BE2C (cell line): ENCODE data around the gene PLCB1.

Experiments
- DNase-seq: peaks from one replicate; pipeline ENCODE4 v3.0.0-alpha.2; 2020
- H3K27me3 ChIP-seq: fragments of 250-450 bp; sonication (Bioruptor Pico); 2 replicates; pipeline ENCODE4 v1.5.1; 2020; ENCODE audit warnings: mild to moderate bottlenecking
- H3K36me3 ChIP-seq: fragments of 250-450 bp; sonication (Bioruptor Pico); 2 replicates; pipeline ENCODE4 v1.5.1; 2020; ENCODE audit warnings: mild to moderate bottlenecking
- H3K4me1 ChIP-seq: fragments of 250-450 bp; sonication (Bioruptor Pico); 2 replicates; pipeline ENCODE4 v1.5.1; 2020
- H3K4me3 ChIP-seq: 2 replicates; pipeline ENCODE4 v1.5.1; 2011; ENCODE audit warnings: low read depth, low read length
- H3K9me3 ChIP-seq: fragments of 250-450 bp; sonication (Bioruptor Pico); 2 replicates; pipeline ENCODE4 v1.5.1; 2020
- TF ChIP-seq, protein P1 (sequence below): IDR thresholded peaks from 2 replicates; pipeline ENCODE4 v1.5.1; 2012; ENCODE audit warnings: mild to moderate bottlenecking, low read depth, low read length

Gene PLCB1

DNA sequence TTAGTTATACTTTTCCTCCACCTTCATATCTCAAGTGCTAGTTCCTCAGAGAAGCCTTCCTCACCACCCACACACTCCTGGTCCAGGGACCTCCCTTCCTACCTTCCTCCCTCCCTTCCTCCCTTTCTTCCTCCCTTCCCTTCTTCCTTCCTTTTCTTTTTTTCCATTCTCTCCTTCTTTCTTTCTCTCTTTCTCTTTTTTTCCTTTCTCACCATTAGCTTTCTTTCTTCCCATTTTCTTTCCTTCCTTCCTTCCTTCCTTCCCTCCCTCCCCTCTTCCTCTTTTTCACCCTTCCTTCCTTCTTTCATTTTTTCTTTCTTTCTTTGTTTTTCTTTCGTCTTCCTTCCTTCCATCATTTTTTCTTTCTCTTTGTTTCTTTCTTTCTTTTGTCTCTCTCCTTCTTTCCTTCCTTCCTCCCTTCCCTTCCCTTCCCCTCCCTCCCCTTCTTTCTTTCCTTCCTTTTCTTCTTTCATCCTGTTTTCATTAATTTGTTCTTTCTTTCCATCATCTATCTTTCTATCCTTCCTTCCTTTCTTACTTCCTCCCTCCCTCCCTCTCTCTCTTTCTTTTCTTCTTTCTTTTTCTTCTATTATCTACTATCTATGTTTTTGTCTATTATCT lies 416.0 kb downstream of the PLCB1 start:
- TF ChIP-seq, protein P1, sequence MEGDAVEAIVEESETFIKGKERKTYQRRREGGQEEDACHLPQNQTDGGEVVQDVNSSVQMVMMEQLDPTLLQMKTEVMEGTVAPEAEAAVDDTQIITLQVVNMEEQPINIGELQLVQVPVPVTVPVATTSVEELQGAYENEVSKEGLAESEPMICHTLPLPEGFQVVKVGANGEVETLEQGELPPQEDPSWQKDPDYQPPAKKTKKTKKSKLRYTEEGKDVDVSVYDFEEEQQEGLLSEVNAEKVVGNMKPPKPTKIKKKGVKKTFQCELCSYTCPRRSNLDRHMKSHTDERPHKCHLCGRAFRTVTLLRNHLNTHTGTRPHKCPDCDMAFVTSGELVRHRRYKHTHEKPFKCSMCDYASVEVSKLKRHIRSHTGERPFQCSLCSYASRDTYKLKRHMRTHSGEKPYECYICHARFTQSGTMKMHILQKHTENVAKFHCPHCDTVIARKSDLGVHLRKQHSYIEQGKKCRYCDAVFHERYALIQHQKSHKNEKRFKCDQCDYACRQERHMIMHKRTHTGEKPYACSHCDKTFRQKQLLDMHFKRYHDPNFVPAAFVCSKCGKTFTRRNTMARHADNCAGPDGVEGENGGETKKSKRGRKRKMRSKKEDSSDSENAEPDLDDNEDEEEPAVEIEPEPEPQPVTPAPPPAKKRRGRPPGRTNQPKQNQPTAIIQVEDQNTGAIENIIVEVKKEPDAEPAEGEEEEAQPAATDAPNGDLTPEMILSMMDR = no peak
- H3K4me1 ChIP-seq = peaks cover 3% of the 10 kb centered on the region; the same call in 1 of the 2 replicates
- no peak for DNase-seq
- no peaks in the 10 kb centered on the region for H3K27me3 ChIP-seq
- no peaks in the 10 kb centered on the region for H3K36me3 ChIP-seq
- H3K9me3 ChIP-seq = no peaks in the 10 kb centered on the region
- H3K4me3 ChIP-seq = no peak overlapping the region

- TF ChIP-seq, protein P1 = no peak
- Histone ChIP-seq H3K36me3 (no peaks in the 10 kb centered on the region), H3K27me3 (no peaks in the 10 kb centered on the region), H3K4me1 (peaks cover 3% of the 10 kb centered on the region; the same call in 1 of the 2 replicates), H3K4me3 (no peak overlapping the region), H3K9me3 (no peaks in the 10 kb centered on the region)
- DNase-seq = no peak
Measured at GRCh38 chr20:8549192-8549591, 417.1 kb downstream of the PLCB1 start.

GRCh38 chr20:8557711-8558110 lies 425.6 kb downstream of the PLCB1 start:
- H3K4me1 ChIP-seq = no peaks in the 10 kb centered on the region
- TF ChIP-seq, protein P1 = no peak
- no peaks in the 10 kb centered on the region for H3K27me3 ChIP-seq
- no peaks in the 10 kb centered on the region for H3K36me3 ChIP-seq
- no peak for DNase-seq
- no peak overlapping the region for H3K4me3 ChIP-seq
- H3K9me3 ChIP-seq = peaks cover 4% of the 10 kb centered on the region

DNA sequence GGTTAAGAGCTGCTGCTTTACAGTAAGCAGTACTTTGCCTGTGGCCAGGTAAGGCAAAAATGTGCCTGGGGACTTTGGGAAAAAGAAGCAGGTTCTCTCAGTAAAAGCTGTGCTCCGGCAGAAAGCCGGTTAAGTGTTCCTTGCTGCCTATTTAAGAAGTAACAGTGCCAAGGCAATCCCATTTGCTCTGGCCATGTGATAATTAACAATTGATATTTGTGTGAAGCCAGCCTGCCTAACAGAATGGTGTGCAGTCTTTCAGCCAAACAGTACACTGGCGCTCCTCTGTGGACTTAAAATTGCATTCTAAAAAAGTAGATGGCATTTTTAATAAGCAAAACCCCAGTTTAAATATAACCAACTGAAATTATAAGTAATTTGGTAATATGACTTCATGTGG lies 430.3 kb downstream of the PLCB1 start:
- TF ChIP-seq, protein P1 = no peak
- Histone ChIP-seq H3K9me3 (no peaks in the 10 kb centered on the region), H3K4me3 (no peak overlapping the region), H3K27me3 (no peaks in the 10 kb centered on the region), H3K36me3 (no peaks in the 10 kb centered on the region), H3K4me1 (no peaks in the 10 kb centered on the region)
- DNase-seq = no peak

DNA sequence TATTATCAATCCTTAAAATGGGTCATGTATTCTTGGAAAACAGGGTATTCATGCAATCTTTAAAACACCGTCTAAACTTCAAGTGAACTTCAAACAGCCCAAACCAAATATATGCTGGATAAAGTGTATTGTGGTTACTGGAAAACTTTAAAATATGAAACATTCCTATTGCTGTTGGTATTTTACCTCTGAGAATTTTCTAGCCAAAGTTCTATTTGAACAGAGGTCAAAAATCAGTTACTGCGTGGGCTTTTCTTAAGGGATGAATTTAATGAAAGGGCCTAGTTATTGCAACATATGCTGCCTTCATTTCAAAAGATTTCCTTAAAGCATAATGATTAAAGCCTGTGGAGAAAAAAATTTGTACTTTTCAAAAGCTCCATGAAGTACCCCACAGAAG lies 436.0 kb downstream of the PLCB1 start:
- Histone ChIP-seq H3K4me3 (no peak overlapping the region), H3K9me3 (no peaks in the 10 kb centered on the region), H3K36me3 (no peaks in the 10 kb centered on the region), H3K4me1 (no peaks in the 10 kb centered on the region), H3K27me3 (no peaks in the 10 kb centered on the region)
- TF ChIP-seq, protein P1 = no peak
- DNase-seq = no peak

GRCh38 chr20:8569766-8570165 lies 437.7 kb downstream of the PLCB1 start:
- Histone ChIP-seq H3K4me1 (no peaks in the 10 kb centered on the region), H3K9me3 (no peaks in the 10 kb centered on the region), H3K36me3 (no peaks in the 10 kb centered on the region), H3K4me3 (no peak overlapping the region), H3K27me3 (no peaks in the 10 kb centered on the region)
- no peak for DNase-seq
- TF ChIP-seq, protein P1 = no peak
